ENCODE results near the gene RMI1.

Gene RMI1

GRCh38 chr9:83979812-83980394 lies 702 bp upstream of the RMI1 start, which contains the start of gene HNRNPK:
Gene HNRNPK (minus strand): TSS chr9:83980215. CDS start chr9:83978252, 1,963 bp downstream.
- peak within 1 kb of the TSS; percentile 75 for H3K4me3 ChIP-seq (ENCODE audit: low read depth, low read length)
- TF ChIP-seq CTCF (IDR thresholded peaks at IDR 0.05; ENCODE audit: low read depth, low read length) = no peak

- TF ChIP-seq CTCF (IDR thresholded peaks at IDR 0.05; ENCODE audit: low read depth, low read length) = no peak
- H3K4me3 ChIP-seq (ENCODE audit: low read depth, low read length) = peak overlapping the region; percentile 75
These were observed 694 bp downstream of the RMI1 start for GRCh38 chr9:83981126-83981871.

- TF ChIP-seq CTCF (IDR thresholded peaks at IDR 0.05; ENCODE audit: low read depth, low read length) = no peak
- no peak overlapping the region for H3K4me3 ChIP-seq (ENCODE audit: low read depth, low read length)
These were observed 5.6 kb downstream of the RMI1 start for GRCh38 chr9:83986195-83986594.

GRCh38 chr9:83986765-83987401 lies 6.3 kb downstream of the RMI1 start:
- TF ChIP-seq CTCF (IDR thresholded peaks at IDR 0.05; ENCODE audit: low read depth, low read length) = no peak
- no peak overlapping the region for H3K4me3 ChIP-seq (ENCODE audit: low read depth, low read length)

GRCh38 chr9:83987402-83987791 lies 6.8 kb downstream of the RMI1 start:
- no peak overlapping the region for H3K4me3 ChIP-seq (ENCODE audit: low read depth, low read length)
- no peak for TF ChIP-seq CTCF (IDR thresholded peaks at IDR 0.05; ENCODE audit: low read depth, low read length)

- TF ChIP-seq CTCF (IDR thresholded peaks at IDR 0.05; ENCODE audit: low read depth, low read length) = no peak
- no peak overlapping the region for H3K4me3 ChIP-seq (ENCODE audit: low read depth, low read length)
These were observed 7.8 kb downstream of the RMI1 start for GRCh38 chr9:83988411-83988810.

GRCh38 chr9:83991355-83991754 lies 10.8 kb downstream of the RMI1 start:
- TF ChIP-seq CTCF (IDR thresholded peaks at IDR 0.05; ENCODE audit: low read depth, low read length) = no peak
- H3K4me3 ChIP-seq (ENCODE audit: low read depth, low read length) = no peak overlapping the region
